ENCODE measurements around the gene RARA. TPM values are rescaled to one million over a fixed set of nuclear protein-coding genes. Genes with fewer than 3 reads are reported as not detected.
"Not testable (repeated sequence)": the region's sequence is repeated elsewhere in the genome, so short reads cannot be mapped to it uniquely, and the experiment has no call there.

The RARA gene
- total RNA-seq, 1 experiment from 2014 or later = 7.6 TPM

DNA sequence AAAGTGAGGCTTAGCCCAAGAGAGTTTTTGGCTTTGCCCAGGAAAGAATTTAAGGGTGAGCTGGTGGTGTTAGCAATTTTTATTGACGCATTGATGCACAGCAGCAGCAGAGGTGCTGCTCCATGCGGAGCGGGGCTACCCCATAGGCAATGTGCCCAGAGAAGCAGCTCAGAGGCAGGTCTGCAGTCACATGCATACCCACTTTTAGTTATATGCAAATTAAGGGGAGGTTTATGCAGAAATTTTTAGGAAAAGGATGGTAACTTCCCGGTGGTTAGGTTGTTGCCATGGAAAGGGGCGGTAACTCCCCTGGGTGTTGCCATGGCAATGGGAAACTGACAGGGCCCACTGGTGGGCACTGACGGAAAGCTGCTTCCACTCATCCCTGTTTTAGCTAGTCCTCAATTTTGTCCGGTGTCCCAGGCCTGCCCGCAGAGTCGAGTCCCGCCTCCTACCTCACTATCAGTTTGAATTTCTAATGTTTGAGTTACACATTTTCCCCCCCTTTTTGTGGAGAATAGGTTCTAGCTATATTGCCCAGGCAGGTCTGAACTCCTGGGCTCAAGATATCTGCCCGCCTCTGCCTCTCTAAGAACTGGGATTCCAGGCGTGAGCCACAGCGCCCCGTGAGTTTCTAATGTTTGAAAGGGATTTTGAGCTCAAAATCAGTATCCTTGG, 66.0 kb downstream of the RARA start:
- no peak for DNase-seq (ENCODE audit: low read depth, low spot score)
- in situ Hi-C loops (cut with HindIII; ENCODE audit: low pct_unique_long_range_greater_than_20kb, low sequenced_read_pairs) = no loop called here

DNA sequence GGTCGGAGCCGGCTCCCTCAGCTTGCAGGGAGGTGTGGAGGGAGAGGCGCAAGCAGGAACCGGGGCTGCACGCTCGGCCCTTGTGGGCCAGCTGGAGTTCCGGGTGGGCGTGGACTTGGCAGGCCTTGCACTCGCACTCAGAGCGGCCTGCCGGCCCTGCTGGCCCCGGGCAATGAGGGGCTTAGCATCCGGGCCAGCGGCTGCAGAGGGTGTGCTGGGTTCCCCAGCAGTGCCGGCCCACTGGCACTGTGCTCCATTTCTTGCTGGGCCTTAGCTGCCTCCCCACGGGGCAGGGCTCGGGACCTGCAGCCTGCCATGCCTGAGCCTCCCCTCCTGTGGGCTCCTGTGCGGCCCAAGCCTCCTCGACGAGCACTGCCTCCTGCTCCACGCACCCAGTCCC, 66.8 kb downstream of the RARA start:
- in situ Hi-C loops (cut with HindIII; ENCODE audit: low pct_unique_long_range_greater_than_20kb, low sequenced_read_pairs); DNase-seq (ENCODE audit: low read depth, low spot score): not testable (repeated sequence)

DNA sequence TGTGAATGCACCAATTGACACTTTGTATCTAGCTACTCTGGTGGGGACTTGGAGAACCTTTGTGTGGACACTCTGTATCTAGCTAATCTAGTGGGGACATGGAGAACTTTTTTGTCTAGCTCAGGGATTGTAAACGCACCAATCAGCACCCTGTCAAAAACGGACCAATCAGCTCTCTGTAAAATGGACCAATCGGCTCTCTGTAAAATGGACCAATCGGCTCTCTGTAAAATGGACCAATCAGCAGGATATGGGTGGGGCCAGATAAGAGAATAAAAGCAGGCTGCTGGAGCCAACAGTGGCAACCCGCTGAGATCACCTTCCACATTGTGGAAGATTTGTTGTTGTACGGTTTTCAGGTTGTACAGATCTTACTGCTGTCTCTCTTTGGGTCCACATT, 67.6 kb downstream of the RARA start:
- DNase-seq (ENCODE audit: low read depth, low spot score); in situ Hi-C loops (cut with HindIII; ENCODE audit: low pct_unique_long_range_greater_than_20kb, low sequenced_read_pairs): not testable (repeated sequence)

DNA sequence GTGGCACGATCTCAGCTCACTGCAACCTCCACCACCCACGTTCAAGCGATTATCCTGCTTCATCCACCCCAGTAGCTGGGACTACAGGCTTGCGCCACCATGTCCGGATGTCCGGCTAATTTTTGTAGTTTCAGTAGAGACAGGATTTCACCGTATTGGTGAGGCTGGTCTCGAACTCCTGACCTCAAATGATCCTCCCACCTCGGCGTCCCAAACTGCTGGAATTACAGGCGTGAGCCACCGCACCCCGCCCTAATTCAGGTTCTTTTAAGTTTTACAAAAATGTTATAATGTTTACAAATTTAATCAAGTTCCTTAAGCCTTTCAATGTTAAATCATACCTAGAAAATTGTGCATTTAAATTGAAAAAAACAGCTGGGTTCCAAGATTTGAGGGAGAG, 68.9 kb downstream of the RARA start:
- DNase-seq (ENCODE audit: low read depth, low spot score) = no peak
- in situ Hi-C loops (cut with HindIII; ENCODE audit: low pct_unique_long_range_greater_than_20kb, low sequenced_read_pairs) = no loop called here

DNA sequence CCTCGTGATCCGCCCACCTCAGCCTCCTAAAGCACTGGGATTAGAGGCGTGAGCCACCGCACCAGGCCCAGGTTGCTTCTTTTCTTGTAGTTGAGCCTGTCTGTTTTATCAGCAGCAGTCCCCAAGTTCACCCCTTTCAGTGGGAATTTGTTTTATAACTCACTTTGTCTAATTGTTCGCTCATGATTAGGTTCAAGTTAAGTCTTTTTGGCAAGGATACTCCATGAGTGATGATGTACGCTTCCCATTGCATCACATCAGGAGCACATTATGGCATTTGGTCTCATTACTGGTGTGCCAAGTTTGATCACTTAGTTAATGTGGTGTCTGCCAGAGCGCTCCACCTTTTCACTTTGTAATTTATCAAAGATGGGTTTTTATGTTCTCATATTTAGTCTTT, 70.0 kb downstream of the RARA start:
- no peak for DNase-seq (ENCODE audit: low read depth, low spot score)
- in situ Hi-C loops (cut with HindIII; ENCODE audit: low pct_unique_long_range_greater_than_20kb, low sequenced_read_pairs) = no loop called here

DNA sequence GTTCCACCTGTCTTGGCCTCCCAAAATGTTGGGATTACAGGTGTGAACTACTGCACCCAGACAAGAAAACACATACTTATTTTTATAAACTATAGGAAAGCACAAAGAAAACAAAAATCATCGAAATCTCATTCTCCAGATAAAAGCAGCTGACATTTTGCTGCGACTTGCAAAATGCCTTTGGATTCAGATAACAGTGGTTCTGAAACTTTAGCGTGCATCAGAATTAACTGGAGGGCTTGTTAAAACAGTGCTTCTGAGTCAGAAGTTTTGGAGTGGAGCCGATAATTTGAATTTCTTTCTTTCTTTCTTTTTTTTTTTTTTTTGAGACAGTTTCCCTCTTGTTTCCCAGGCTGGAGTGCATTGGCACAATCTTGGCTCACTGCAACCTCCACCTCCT, 73.3 kb downstream of the RARA start:
- no peak for DNase-seq (ENCODE audit: low read depth, low spot score)
- in situ Hi-C loops (cut with HindIII; ENCODE audit: low pct_unique_long_range_greater_than_20kb, low sequenced_read_pairs) = no loop called here

DNA sequence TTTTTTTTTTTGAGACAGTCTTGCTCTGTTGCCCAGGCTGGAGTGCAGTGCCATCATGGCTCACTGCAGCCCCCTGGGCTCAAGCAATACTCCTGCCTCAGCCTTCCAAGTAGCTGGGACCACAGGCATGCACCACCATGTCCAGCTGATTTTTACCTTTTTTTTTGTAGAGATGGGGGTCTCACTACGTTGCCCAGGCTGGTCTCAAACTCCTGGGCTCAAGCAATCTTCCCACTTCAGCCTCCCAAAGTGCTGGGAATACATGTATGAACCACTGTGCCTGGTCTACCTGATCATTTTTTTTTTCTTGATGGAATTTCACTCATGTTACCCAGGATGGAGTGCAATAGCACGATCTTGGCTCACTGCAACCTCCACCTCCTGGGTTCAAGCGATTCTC, 77.6 kb downstream of the RARA start:
- in situ Hi-C loops (cut with HindIII; ENCODE audit: low pct_unique_long_range_greater_than_20kb, low sequenced_read_pairs) = not testable (repeated sequence)

DNA sequence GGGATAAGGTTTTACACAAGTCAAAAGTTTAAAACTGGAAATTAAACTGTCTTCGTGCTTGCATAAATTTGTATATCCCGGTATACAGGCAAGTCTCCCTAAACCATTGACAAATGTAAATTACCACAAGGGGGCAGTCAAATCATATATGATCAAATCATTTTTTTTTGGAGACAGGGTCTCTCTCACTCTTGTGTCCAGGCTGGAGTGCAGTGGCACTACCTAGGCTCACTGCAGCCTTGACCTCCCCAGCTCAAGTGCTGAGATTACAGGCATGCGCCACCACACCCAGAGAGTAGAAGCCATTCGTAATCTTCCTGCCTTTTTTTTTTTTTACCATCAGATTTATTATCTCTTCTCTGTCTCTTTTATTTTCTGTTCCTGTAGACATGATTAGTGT, 90.2 kb downstream of the RARA start:
- in situ Hi-C loops (cut with HindIII; ENCODE audit: low pct_unique_long_range_greater_than_20kb, low sequenced_read_pairs) = no loop called here
- DNase-seq (ENCODE audit: low read depth, low spot score) = peak; percentile 83

More for the DNA sequence above, 77.6 kb downstream of the RARA start:
- DNase-seq (ENCODE audit: low read depth, low spot score) = not testable (repeated sequence)

DNA sequence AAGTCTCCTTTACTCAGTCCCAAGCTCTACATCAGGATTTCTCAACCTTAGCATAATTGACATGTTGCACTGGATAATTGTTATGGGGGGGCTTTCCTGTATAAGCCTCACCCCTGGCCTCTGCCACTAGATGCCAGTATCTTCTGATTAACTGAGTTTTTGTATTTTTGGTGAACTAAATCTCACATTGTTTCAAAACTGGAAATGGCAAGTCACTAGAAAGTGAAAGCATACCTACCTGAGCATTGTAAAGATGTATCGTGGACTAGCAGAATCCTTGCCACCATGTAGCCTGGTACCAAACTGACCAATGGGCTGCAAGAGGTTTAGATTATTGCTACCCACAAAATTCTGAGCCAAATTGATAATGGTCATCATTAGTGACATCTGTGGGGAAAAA, 93.7 kb downstream of the RARA start:
- in situ Hi-C loops (cut with HindIII; ENCODE audit: low pct_unique_long_range_greater_than_20kb, low sequenced_read_pairs) = loop anchor here (25.0 kb wide), 1 partner anchor 340 kb away; the partner anchor contains the start of genes MED24 and THRA
- no peak for DNase-seq (ENCODE audit: low read depth, low spot score)

DNA sequence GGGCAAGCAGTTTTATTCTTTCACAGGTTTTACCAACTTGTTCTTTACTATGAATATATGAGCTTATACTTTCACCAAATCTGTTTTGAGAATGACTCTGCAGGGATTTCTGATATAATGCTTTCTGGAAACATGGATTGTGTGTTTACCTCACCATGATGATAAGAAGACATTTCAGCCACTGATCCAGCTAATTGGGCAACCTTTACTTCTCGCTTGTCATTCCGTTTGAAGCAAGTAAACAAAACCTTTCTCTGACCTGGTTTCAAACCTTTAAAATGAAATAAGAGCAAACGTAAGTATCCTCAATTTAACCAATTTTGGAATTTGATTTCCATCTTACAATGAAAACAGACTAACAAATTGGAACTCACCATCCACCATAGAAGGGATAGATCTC, 95.0 kb downstream of the RARA start:
- in situ Hi-C loops (cut with HindIII; ENCODE audit: low pct_unique_long_range_greater_than_20kb, low sequenced_read_pairs) = loop anchor here (25.0 kb wide), 1 partner anchor 342 kb away; the partner anchor contains the start of genes MED24 and THRA
- DNase-seq (ENCODE audit: low read depth, low spot score) = no peak

Small RNA genes lying within 50 kb of the gene (small RNA-seq; reads per million reads assigned to genes)
- 0 reads per million in 2 experiments for gene RF00019
- 0 reads per million in 2 experiments for gene RNA5SP441

Other genes with a start within 250 kb of the RARA start
- gene THRA, start 246.2 kb upstream of the RARA start, total RNA-seq (2014; rRNA removed; shearing (Covaris generic)) = 14.3 and 15.9 TPM in 2 replicates
- 2.1 and 2.4 TPM in 2 replicates for gene NR1D1, start 208.6 kb upstream of the RARA start, total RNA-seq (2014; rRNA removed; shearing (Covaris generic))
- 43.3 and 48.9 TPM in 2 replicates for gene MSL1, start 187.2 kb upstream of the RARA start, total RNA-seq (2014; rRNA removed; shearing (Covaris generic))
- gene CASC3, start 168.6 kb upstream of the RARA start, total RNA-seq (2014; rRNA removed; shearing (Covaris generic)) = 26.4 and 32.0 TPM in 2 replicates
- 1.9 and 2.4 TPM in 2 replicates for gene RAPGEFL1, start 131.7 kb upstream of the RARA start, total RNA-seq (2014; rRNA removed; shearing (Covaris generic))
- gene WIPF2, start 89.9 kb upstream of the RARA start, total RNA-seq (2014; rRNA removed; shearing (Covaris generic)) = 5.1 and 5.7 TPM in 2 replicates
- gene CDC6, start 21.3 kb upstream of the RARA start, total RNA-seq (2014; rRNA removed; shearing (Covaris generic)) = 54.7 TPM in 2 replicates
- gene GJD3, start 55.6 kb downstream of the RARA start, total RNA-seq (2014; rRNA removed; shearing (Covaris generic)) = not detected in 2 replicates
- gene TOP2A, start 108.7 kb downstream of the RARA start, total RNA-seq (2014; rRNA removed; shearing (Covaris generic)) = 114 and 117 TPM in 2 replicates
- gene IGFBP4, start 134.3 kb downstream of the RARA start, total RNA-seq (2014; rRNA removed; shearing (Covaris generic)) = 24.5 and 25.0 TPM in 2 replicates
- not detected in 2 replicates for gene TNS4, start 192.4 kb downstream of the RARA start, total RNA-seq (2014; rRNA removed; shearing (Covaris generic))